GM12878 (cell line): ENCODE results near the gene RARRES2. TPM values are rescaled to one million over a fixed set of nuclear protein-coding genes. Genes with fewer than 3 reads are reported as not detected.

Experiments used
- ATAC-seq: fragments of 200-7000 bp; cut with Tn5 transposase; 3 replicates; pipeline ENCODE4 v1.9.1; 2020; ENCODE audit warnings: mild to moderate bottlenecking, moderate library complexity
- BruUV-seq: library from RNA; stranded (reverse); fragments of 400-500 nt; replicated peaks from 2 replicates; lab custom pipeline; 2021; lab: Mats Ljungman, UMichigan
- CTCF ChIA-PET: fragments of 300-600 bp; sonication (Branson Sonifier 250); formaldehyde crosslinking; extraction: SDS; loops from one replicate; lab custom pipeline; 2021; ENCODE audit warnings: inconsistent platforms; lab: Yijun Ruan, JAX
- POLR2A ChIA-PET: fragments of 350-600 bp; formaldehyde crosslinking; extraction: SDS; loops from one replicate; lab custom pipeline; 2021; ENCODE audit warnings: inconsistent platforms; lab: Charles Lee
- RAD21 ChIA-PET: fragments of 300-600 bp; sonication (Branson Sonifier 250); formaldehyde crosslinking; loops from one replicate; lab custom pipeline; 2023; ENCODE audit warnings: antibody characterized with exemption; ENCODE audit not compliant: unreplicated experiment; lab: Charles Lee
- SMC1A ChIA-PET: fragments of 300-600 bp; sonication (Branson Sonifier 250); formaldehyde crosslinking; loops from one replicate; lab custom pipeline; 2023; ENCODE audit not compliant: unreplicated experiment, uncharacterized antibody; lab: Charles Lee
- DNase-seq: peaks from one replicate; pipeline ENCODE4 v3.0.0-alpha.2; 2011; ENCODE audit warnings: low read depth, low spot score
- FAIRE-seq: peaks from 3 replicates; lab custom pipeline; 2011; peaks lifted over from hg19 to GRCh38; lab: Jason Lieb, UNC
- H2AFZ ChIP-seq: 2 replicates; pipeline ENCODE4 v1.6.0; 2011; ENCODE audit warnings: low read depth, low read length, control low read depth; ENCODE audit not compliant: control insufficient read depth
- H3K27ac ChIP-seq: 2 replicates; pipeline ENCODE4 v1.5.1; 2011; ENCODE audit warnings: control low read depth; ENCODE audit not compliant: control insufficient read depth, insufficient read depth
- H3K27me3 ChIP-seq, 2 experiments: replicated peaks in 1 of 2; 2 replicates each; pipeline versions ENCODE4 v1.6.0 to v1.6.1; 2011; ENCODE audit warnings: low read length in 1 of 2; ENCODE audit not compliant: control insufficient read depth in 2 of 2, insufficient read depth in 2 of 2
- H3K36me3 ChIP-seq, 2 experiments: 2 replicates each; pipeline ENCODE4 v1.5.1; 2011; ENCODE audit warnings: low read length in 1 of 2; ENCODE audit not compliant: control insufficient read depth in 2 of 2, insufficient read depth in 2 of 2
- H3K4me1 ChIP-seq: 2 replicates; pipeline ENCODE4 v1.6.1; 2011; ENCODE audit warnings: mild to moderate bottlenecking, low read length, moderate library complexity, mixed read lengths; ENCODE audit not compliant: control insufficient read depth, insufficient read depth
- H3K4me2 ChIP-seq: 2 replicates; pipeline ENCODE4 v1.6.0; 2011; ENCODE audit warnings: control low read depth; ENCODE audit not compliant: control insufficient read depth, insufficient read depth
- H3K4me3 ChIP-seq: fragments of 200-600 bp; sonication (generic); 2 replicates; pipeline ENCODE4 v1.5.1; 2016
- H3K79me2 ChIP-seq: 2 replicates; pipeline ENCODE4 v1.6.0; 2011; ENCODE audit warnings: low read length; ENCODE audit not compliant: control insufficient read depth, insufficient read depth
- H3K9ac ChIP-seq: 2 replicates; pipeline ENCODE4 v1.8.0; 2011; ENCODE audit warnings: low read length, control low read depth, mixed read lengths; ENCODE audit not compliant: control insufficient read depth, insufficient read depth
- H3K9me3 ChIP-seq: replicated peaks from 3 replicates; pipeline ENCODE4 v1.5.1; 2011; ENCODE audit warnings: mild to moderate bottlenecking, low read length; ENCODE audit not compliant: control insufficient read depth, insufficient read depth
- H4K20me1 ChIP-seq: 2 replicates; pipeline ENCODE4 v1.6.0; 2011; ENCODE audit not compliant: control insufficient read depth, insufficient read depth
- POLR2AphosphoS5 ChIP-seq: IDR thresholded peaks from 2 replicates; pipeline ENCODE4 v1.6.1; 2011; ENCODE audit warnings: mild to moderate bottlenecking, low read length, inconsistent platforms
- WGBS: methylation state at CpG from one replicate; pipeline ENCODE4 v1.1.6; 2016; ENCODE audit warnings: low lambda C conversion rate; ENCODE audit not compliant: insufficient replicate concordance, insufficient coverage; ENCODE audit errors: missing lambda C conversion rate; 5-methylcytosine and 5-hydroxymethylcytosine counted together
- in situ Hi-C: fragments of 300-500 bp; cut with MboI; formaldehyde crosslinking; loops from 9 replicates; pipeline ENCODE4 v1.14.3; 2018; ENCODE audit warnings: mixed read lengths
- intact Hi-C: fragments of 100-400 bp; cut with micrococcal nuclease; formaldehyde crosslinking; loops from one replicate; pipeline ENCODE4 v1.14.2; 2022; ENCODE audit not compliant: unreplicated experiment
- polyA plus RNA-seq, 11 experiments: library from polyadenylated mRNA; depleted of rRNA in 4 of 11; unstranded in 6 of 11; stranded (reverse) in 5 of 11; fragments of >200 nt; fragmentation: Nextera tagmentation in 4 of 11; fragmentation: Illumina TruSeq in 1 of 11; extraction: Ambion mirVana in 4 of 11; extraction: Trizol in 1 of 11; gene quantifications; 1 replicate in 1 of 11; 2 replicates in 10 of 11; pipeline versions ENCODE4 v1.2.1 to v1.2.3, GENCODE V29; 2011 to 2016; ENCODE audit warnings: inconsistent platforms in 2 of 11, missing spikeins in 2 of 11, low read depth in 1 of 11
- total RNA-seq, 4 experiments: library from RNA; depleted of rRNA in 3 of 4; stranded (reverse); fragments of >200 nt in 3 of 4; fragmentation: Illumina TruSeq in 1 of 4; extraction: Trizol in 1 of 4; gene quantifications; 2 replicates each; pipeline versions ENCODE4 v1.2.1 to v1.2.3, GENCODE V29; 2013 to 2021
- TF ChIP-seq, protein P1 (sequence below): fragments of 450-650 bp; IDR thresholded peaks from 2 replicates; pipeline ENCODE4 v1.6.1; 2016; ENCODE audit warnings: mild to moderate bottlenecking
- TF ChIP-seq, protein P2 (sequence below): fragments of 450-650 bp; IDR thresholded peaks from 2 replicates; pipeline ENCODE4 v1.6.1; 2017; ENCODE audit warnings: low read depth, mild to moderate bottlenecking, moderate library complexity

RARRES2 gene
- total and polyA plus RNA-seq, 10 of the 15 experiments (the other 5 are each of a cell fraction or from before 2014, with no cell fraction given), result 0.13 to 2.2 (median 0.40) TPM; not detected in 3

DNA sequence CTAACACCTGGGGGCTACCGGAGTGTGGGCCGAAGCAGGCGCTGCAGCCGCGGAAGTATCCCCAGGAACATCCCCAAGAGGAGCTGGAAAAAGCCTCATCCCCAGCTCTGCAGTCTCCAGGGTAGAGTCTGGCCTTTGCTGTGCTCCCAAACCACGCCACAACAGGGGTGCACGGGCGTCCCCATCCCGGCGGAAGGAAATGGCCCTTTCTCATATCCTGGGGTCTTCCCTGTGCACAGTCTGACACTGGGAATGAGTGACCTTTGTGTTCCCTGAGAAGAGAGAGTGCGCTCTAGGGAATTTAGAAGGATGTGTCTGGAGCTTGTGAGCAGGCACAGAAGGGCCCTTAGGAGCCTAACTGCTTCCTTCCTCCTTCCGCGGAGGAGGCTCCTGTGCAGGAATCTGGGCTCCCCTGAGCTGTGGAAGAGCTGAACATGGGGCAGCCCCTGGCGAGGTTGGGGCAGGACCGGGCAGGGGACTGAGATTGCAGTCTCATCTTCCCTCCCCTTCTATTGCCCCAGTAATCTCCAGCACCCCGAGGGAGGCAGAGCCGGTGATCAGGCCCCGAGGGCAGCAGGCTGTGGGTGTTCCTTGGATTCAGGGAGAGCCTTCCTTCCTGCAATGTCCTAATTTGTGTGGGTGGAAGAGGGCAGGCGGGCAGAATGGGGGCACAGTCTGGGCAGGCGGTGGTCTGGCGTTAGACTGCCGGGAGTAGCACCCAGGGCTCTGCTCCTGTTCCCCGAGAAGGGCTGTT is 28.5 kb upstream of the RARRES2 start:
- peak overlapping the region; percentile 97 for H3K27ac ChIP-seq
- peak overlapping the region; percentile 99 for H3K9ac ChIP-seq
- peaks cover 67% of the 10 kb centered on the region for H3K79me2 ChIP-seq
- intact Hi-C loops, result loop anchor here (1.0 to 2.0 kb wide), 2 partner anchors 35 to 47 kb away; partner anchors contain the start of genes ACTR3C and LRRC61
- H3K4me2 ChIP-seq, result peak overlapping the region; percentile 99
- peak; percentile 11; the same call in 1 of the 2 replicates for TF ChIP-seq POLR2AphosphoS5
- TF ChIP-seq, protein P1, sequence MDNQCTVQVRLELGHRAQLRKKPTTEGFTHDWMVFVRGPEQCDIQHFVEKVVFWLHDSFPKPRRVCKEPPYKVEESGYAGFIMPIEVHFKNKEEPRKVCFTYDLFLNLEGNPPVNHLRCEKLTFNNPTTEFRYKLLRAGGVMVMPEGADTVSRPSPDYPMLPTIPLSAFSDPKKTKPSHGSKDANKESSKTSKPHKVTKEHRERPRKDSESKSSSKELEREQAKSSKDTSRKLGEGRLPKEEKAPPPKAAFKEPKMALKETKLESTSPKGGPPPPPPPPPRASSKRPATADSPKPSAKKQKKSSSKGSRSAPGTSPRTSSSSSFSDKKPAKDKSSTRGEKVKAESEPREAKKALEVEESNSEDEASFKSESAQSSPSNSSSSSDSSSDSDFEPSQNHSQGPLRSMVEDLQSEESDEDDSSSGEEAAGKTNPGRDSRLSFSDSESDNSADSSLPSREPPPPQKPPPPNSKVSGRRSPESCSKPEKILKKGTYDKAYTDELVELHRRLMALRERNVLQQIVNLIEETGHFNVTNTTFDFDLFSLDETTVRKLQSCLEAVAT, result no peak
- TF ChIP-seq, protein P2, sequence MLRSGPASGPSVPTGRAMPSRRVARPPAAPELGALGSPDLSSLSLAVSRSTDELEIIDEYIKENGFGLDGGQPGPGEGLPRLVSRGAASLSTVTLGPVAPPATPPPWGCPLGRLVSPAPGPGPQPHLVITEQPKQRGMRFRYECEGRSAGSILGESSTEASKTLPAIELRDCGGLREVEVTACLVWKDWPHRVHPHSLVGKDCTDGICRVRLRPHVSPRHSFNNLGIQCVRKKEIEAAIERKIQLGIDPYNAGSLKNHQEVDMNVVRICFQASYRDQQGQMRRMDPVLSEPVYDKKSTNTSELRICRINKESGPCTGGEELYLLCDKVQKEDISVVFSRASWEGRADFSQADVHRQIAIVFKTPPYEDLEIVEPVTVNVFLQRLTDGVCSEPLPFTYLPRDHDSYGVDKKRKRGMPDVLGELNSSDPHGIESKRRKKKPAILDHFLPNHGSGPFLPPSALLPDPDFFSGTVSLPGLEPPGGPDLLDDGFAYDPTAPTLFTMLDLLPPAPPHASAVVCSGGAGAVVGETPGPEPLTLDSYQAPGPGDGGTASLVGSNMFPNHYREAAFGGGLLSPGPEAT, result 0 out of 2 replicates have a peak, but pooled peaks have one; percentile 1
- TF ChIP-seq, all 136 proteins: peak for 2
- peaks cover 17 to 20% of the 10 kb centered on the region in 2 experiments for H3K36me3 ChIP-seq
- no peak overlapping the region for H2AFZ ChIP-seq
- RAD21 ChIA-PET, result interaction anchor here (0.6 to 5.3 kb wide), 15 partner anchors 8 to 417 kb away, joined by 3 to 45 read pairs (median 6); a partner anchor contains a TSS
- no peak for DNase-seq
- FAIRE-seq, result no peak
- H3K4me1 ChIP-seq, result peaks cover 30% of the 10 kb centered on the region
- no peak for ATAC-seq
- POLR2A ChIA-PET, result interaction anchor here (0.6 to 4.9 kb wide), 13 partner anchors 8 to 63 kb away, joined by 3 to 46 read pairs (median 6); partner anchors contain the start of genes ACTR3C and LRRC61
- peak overlapping the region; percentile 96 for H3K4me3 ChIP-seq
- SMC1A ChIA-PET, result interaction anchor here (0.7 to 5.6 kb wide), 12 partner anchors 8 to 508 kb away, joined by 3 to 41 read pairs (median 8); a partner anchor contains a TSS
- no peaks in the 10 kb centered on the region for H3K27me3 ChIP-seq
- WGBS, result 45% methylated on average over 23 of the region's 23 CpGs
- no peaks in the 10 kb centered on the region for H3K9me3 ChIP-seq
- in situ Hi-C loops, result no loop called here
- BruUV-seq, result TSS peak; percentile 53
- CTCF ChIA-PET, result interaction anchor here (0.9 to 7.7 kb wide), 9 partner anchors 8 to 84 kb away, joined by 3 to 70 read pairs (median 8); a partner anchor contains a TSS
- H4K20me1 ChIP-seq, result no peaks in the 10 kb centered on the region; the same call in 1 of the 2 replicates
